ENCODE data around the gene SLC29A4.

Gene SLC29A4

GRCh38 chr7:5350600-5351385, 68.0 kb downstream of the SLC29A4 start:
- no peaks in the 10 kb centered on the region for H3K9me3 ChIP-seq (ENCODE audit: control insufficient read depth in 2 of 2, low read length in 2 of 2)
- no peak overlapping the region for H3K9ac ChIP-seq (ENCODE audit: low read depth in 1 of 2, low read length in 2 of 2)
- H3K4me1 ChIP-seq (ENCODE audit: control insufficient read depth in 2 of 2, insufficient read depth in 2 of 2, low read length in 2 of 2) = peaks cover 21 to 24% of the 10 kb centered on the region in 2 donors
- peaks cover 33 to 40% of the 10 kb centered on the region in 2 donors for H3K36me3 ChIP-seq (ENCODE audit: control insufficient read depth in 2 of 2, insufficient read depth in 2 of 2, low read length in 2 of 2)
- no peak overlapping the region for H3K27ac ChIP-seq (ENCODE audit: low read depth in 2 of 2, low read length in 2 of 2)
- no peak overlapping the region for H3K4me3 ChIP-seq (ENCODE audit: low read length in 2 of 2)
- H3K27me3 ChIP-seq (ENCODE audit: control insufficient read depth in 2 of 2, insufficient read depth in 2 of 2, low read length in 2 of 2) = no peaks in the 10 kb centered on the region

- no peak overlapping the region for H3K9ac ChIP-seq (ENCODE audit: low read depth in 1 of 2, low read length in 2 of 2)
- no peak overlapping the region for H3K27ac ChIP-seq (ENCODE audit: low read depth in 2 of 2, low read length in 2 of 2)
- H3K4me3 ChIP-seq (ENCODE audit: low read length in 2 of 2) = no peak overlapping the region
- no peaks in the 10 kb centered on the region for H3K9me3 ChIP-seq (ENCODE audit: control insufficient read depth in 2 of 2, low read length in 2 of 2)
- no peaks in the 10 kb centered on the region for H3K27me3 ChIP-seq (ENCODE audit: control insufficient read depth in 2 of 2, insufficient read depth in 2 of 2, low read length in 2 of 2)
- peaks cover 35 to 42% of the 10 kb centered on the region in 2 donors for H3K36me3 ChIP-seq (ENCODE audit: control insufficient read depth in 2 of 2, insufficient read depth in 2 of 2, low read length in 2 of 2)
- peaks cover 21 to 24% of the 10 kb centered on the region in 2 donors for H3K4me1 ChIP-seq (ENCODE audit: control insufficient read depth in 2 of 2, insufficient read depth in 2 of 2, low read length in 2 of 2)
Measured at GRCh38 chr7:5351507-5352265, 68.9 kb downstream of the SLC29A4 start.

DNA sequence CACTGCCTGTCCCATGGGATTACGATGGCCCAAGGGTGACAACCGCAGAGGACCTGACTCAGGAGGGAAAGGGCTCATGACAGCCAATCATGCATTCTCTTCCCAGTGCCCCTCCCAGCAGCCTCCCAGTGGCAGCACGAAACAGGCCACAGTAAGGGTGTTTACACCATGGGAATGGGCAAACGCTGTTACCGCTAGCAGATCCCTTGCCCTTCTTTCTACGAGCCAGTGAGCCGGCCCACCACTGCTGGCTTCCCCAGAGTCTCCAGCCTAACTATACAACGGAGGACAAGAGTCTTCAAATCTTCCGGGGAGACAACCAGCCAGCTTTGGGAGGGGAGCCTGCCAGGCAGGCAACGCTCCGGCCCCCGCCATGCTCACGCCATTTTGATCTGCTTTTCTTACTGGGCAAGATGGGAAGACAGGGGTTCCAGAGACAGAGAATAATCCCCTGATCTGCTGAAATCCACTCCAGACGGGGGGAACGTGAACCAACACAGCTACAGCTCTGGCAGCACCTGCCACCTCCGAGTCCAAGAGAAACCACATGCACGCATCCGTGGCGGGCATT, 69.8 kb downstream of the SLC29A4 start:
- H3K9me3 ChIP-seq (ENCODE audit: control insufficient read depth in 2 of 2, low read length in 2 of 2) = no peaks in the 10 kb centered on the region
- peaks cover 21 to 24% of the 10 kb centered on the region in 2 donors for H3K4me1 ChIP-seq (ENCODE audit: control insufficient read depth in 2 of 2, insufficient read depth in 2 of 2, low read length in 2 of 2)
- H3K36me3 ChIP-seq (ENCODE audit: control insufficient read depth in 2 of 2, insufficient read depth in 2 of 2, low read length in 2 of 2) = peaks cover 39 to 47% of the 10 kb centered on the region in 2 donors
- no peak overlapping the region for H3K27ac ChIP-seq (ENCODE audit: low read depth in 2 of 2, low read length in 2 of 2)
- H3K27me3 ChIP-seq (ENCODE audit: control insufficient read depth in 2 of 2, insufficient read depth in 2 of 2, low read length in 2 of 2) = no peaks in the 10 kb centered on the region
- H3K9ac ChIP-seq (ENCODE audit: low read depth in 1 of 2, low read length in 2 of 2) = no peak overlapping the region
- H3K4me3 ChIP-seq (ENCODE audit: low read length in 2 of 2) = no peak overlapping the region

DNA sequence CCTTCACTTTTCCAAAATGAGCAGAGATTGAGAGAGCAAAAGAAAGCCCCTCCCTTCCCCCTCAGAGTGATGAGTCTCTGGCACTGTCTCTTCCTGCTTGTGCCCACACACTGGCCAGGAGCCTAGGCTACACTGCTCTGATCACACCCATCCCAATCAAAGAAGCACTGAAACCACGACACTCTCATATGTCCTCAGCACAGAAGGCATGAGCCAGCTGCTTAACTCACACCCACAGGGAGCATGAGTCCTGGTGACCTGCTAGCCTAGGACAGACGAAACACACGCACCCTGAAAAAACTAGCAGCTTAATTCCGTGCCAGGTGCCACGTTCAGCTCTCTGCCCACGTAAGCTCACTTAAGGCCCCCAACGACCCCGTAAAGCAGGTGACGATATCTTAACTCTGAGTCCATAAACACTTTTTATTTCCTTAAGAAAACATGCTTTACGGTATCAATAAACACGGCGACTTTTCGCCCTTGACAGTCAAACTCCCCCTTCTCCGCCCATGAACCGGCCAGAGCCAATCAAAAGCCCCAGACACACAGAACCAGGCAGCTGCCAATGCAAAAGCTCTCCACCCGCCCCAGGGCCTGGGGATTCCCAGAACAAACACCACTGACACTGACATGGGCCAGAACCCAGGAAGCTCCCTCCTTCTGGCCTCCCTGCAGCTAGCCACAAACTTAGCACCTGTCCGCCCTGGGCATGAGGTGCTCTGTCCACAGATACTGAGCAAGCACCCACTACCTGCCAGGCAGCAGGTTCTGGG, 71.9 kb downstream of the SLC29A4 start:
- peak overlapping the region; percentile 40 to 60 for H3K4me3 ChIP-seq (ENCODE audit: low read length in 2 of 2)
- H3K4me1 ChIP-seq (ENCODE audit: control insufficient read depth in 2 of 2, insufficient read depth in 2 of 2, low read length in 2 of 2) = peaks cover 21 to 24% of the 10 kb centered on the region in 2 donors
- peak overlapping the region; percentile 48 to 53 for H3K9ac ChIP-seq (ENCODE audit: low read depth in 1 of 2, low read length in 2 of 2)
- H3K27me3 ChIP-seq (ENCODE audit: control insufficient read depth in 2 of 2, insufficient read depth in 2 of 2, low read length in 2 of 2) = no peaks in the 10 kb centered on the region
- H3K36me3 ChIP-seq (ENCODE audit: control insufficient read depth in 2 of 2, insufficient read depth in 2 of 2, low read length in 2 of 2) = peaks cover 53 to 54% of the 10 kb centered on the region in 2 donors
- H3K9me3 ChIP-seq (ENCODE audit: control insufficient read depth in 2 of 2, low read length in 2 of 2) = no peaks in the 10 kb centered on the region
- H3K27ac ChIP-seq (ENCODE audit: low read depth in 2 of 2, low read length in 2 of 2) = peak overlapping the region; percentile 82 to 85
